Measurements from ENCODE around the gene NOP56.

The NOP56 gene, protein sequence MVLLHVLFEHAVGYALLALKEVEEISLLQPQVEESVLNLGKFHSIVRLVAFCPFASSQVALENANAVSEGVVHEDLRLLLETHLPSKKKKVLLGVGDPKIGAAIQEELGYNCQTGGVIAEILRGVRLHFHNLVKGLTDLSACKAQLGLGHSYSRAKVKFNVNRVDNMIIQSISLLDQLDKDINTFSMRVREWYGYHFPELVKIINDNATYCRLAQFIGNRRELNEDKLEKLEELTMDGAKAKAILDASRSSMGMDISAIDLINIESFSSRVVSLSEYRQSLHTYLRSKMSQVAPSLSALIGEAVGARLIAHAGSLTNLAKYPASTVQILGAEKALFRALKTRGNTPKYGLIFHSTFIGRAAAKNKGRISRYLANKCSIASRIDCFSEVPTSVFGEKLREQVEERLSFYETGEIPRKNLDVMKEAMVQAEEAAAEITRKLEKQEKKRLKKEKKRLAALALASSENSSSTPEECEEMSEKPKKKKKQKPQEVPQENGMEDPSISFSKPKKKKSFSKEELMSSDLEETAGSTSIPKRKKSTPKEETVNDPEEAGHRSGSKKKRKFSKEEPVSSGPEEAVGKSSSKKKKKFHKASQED

DNA sequence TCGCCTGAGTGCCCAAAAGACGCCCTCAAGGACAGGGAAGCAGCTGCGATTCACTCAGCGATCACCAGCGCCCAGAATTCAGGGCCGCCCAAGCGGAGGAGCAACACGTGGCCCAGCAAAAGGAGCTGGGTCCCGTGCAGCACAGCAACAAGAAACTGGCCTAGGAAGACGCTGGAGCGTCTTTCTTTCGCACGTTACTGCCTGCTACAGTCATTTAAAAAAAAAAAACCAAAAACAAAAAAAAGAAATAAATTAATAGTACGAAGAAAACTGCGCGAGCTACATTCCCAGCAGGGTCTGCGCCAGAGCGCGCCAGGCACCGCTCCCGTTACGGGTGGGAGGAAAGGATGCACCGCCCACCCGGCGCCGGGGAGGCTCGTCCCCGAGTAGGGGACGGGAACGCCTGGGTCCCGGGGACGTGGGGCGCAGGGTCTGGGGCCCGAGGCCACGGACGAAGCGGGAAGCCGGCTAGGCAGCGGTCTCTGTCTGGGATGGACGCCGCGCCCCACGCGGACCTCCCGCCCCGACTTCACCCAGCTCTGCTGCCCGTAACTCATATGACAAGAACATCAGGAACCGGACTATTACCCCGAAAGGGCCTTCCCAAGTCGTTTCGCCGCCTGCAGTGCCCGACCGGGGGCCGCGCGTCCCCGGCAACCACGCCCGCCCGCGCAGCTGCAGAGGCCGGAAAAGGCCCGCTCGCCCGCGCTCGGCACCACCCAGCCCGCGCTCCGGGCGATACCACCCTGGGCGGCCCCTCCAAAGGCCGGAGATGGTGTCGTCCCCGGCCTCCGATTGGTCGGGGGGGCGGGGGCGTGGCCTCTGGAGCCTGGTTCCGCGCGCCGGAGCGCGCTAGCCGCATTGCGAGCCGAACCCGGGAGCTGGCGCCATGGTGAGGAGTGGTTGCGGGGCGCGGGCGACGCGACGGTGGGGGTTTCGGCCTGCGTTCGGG is at the start of gene NOP56:
NOP56 (plus strand) TSS at position 861 of the 952 bp plus-strand sequence; CDS start at position 890, 29 bp downstream.
- DNase-seq = peak; percentile 95 to 97

DNA sequence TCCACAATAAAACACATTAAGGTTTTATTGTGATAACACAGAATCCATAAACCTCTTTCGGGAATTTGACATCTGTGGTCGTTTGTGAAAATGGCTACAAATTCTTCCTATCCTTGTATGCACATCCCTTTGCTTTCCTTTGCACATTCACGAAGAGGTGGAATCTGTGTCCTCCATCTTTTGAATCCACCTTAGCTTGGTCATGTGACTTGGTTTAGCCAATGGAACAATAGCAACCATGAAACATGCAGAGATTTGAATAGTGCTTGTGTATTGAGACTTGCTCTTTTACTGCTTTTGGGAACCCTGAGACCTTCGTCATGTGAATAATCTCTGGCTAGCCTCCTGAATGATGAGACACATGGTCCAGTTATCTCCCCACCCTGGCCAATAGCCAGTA is 49.7 kb upstream of the NOP56 start:
- no peak for DNase-seq

DNA sequence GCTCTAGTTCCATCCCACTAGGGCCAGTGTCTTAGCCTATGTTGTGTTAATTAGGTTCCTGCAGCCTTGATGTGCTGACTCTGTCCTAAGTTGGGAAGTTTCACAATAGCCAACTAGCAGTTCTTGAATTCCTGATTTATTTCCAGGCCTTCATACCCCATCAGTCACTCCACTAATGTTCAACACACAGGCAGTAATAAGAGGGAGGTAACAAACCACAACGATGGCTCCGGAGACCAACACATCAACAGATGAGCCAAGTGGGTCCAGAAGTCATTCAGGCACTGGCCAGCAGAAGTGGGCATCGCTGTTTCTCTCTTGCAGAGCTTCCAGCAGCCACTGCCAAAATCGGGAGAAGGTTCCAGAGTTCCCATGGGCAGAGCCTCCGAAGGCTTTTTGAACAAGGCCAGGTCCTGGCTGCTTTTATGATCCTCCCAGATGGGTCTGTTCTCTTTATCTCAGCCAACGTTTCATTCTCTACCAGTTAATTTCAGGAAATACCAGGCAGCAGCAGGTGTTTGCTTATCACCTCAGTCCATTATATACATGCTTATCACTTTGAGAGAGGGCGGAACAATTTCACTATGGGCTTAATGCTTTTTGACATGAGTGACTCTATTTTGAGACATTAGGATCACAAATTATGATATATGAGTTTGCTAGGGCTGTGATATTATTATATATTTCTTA is 48.5 kb upstream of the NOP56 start:
- DNase-seq = no peak

DNA sequence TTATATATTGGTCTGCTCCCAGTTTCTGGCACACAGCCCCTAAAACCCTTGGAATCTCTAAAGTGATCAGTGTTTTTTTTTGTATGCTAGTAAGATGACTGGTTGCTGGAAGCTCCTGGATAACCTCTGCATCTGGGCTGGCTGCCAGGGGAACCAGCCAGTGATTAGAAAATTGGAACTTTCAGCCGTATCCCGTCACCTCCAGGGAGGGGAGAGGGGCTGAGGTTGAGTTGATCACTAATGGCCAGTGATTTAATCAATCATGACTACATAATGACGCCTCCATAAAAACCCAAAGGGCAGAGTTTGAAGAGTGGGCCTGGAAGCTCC is 48.0 kb upstream of the NOP56 start:
- DNase-seq = no peak

DNA sequence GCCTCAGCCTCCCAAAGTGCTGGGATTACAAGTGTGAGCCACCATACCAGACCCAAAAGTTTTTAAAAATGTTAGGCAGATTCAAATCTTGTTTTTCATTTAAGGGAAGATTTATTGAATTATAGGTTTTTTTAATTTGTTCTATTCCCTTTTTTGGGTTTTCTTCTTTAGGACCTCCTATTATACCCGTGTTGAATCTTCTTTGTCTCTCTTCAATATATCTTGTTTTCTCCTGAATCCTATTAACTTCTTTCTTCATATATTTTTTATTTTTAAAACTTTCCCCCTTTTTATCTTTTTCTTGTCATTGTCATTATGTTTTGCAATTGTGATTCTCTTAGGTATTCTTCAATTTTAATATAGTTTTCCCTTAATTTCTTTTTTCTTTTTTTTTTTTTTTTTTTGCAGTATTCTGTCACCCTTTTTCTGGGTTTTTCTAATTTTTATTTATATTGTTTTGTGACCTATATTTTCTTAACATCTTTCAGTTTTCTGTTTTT is 45.9 kb upstream of the NOP56 start:
- DNase-seq = no peak

DNA sequence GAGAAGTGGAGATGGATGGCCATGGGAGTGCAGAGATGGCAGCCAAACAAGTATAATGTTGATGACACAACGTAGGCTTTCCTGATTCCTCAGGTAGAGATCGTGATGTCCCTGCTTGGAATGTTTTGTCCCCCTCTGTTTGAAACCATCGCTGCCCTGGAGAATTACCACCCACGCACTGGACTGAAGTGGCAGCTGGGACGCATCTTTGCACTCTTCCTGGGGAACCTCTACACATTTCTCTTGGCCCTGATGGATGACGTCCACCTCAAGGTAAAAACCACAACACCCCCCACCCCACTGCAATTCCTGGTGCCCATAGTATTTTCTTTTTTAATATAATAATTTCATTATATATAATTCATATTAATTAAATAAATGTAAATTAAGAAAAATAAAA is 42.1 kb upstream of the NOP56 start:
- DNase-seq = no peak

DNA sequence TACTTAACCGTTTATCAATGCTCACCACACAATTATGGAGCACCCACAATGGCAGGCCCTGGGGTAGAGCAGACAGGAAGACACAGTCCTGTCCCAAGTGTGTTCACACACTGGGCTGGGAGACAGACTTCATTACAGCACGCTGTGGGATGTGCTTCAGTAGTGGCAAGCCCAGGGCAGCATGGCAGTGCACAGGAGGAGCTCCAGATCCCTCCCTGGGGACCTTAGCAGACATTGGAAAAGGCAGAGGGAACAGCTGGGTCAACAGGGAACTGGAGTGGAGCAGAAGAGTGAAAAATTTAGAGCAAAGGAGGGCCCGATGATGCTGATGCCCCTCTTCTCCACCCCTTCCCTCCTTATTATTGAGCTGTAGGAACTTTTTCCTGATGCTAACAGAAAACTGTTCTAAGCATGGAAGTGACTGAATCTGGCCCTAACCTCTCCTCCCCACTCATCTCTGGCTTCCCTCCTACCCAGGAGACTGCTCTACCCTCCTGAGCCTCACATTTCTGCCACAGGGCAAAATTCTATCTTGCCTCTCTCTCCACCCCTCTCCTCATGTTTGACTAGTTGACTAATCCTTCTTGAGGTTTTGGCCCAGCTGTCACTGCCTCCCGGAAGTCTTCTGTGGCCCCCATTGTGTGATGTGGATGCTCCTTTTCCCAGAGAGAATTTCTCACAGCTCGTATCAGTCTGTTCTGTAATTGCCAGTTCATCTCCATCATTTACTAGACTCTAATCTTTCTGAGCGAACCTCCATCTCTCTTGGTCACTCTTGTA is 41.3 kb upstream of the NOP56 start:
- no peak for DNase-seq

DNA sequence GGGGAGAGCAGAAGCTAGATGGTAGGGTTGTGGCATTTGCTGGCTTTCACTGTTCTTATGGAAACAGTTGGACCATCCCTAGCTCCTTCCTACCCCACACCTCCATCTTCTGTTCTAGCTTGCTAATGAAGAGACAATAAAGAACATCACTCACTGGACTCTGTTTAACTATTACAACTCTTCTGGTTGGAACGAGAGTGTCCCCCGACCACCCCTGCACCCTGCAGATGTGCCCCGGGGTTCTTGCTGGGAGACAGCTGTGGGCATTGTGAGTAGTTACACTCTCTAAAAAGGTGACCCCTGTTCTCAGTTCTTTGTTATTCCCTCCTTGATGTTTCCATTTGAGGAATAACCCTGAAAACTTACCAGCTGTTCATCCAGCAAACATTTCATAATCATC is 40.4 kb upstream of the NOP56 start:
- DNase-seq = no peak

DNA sequence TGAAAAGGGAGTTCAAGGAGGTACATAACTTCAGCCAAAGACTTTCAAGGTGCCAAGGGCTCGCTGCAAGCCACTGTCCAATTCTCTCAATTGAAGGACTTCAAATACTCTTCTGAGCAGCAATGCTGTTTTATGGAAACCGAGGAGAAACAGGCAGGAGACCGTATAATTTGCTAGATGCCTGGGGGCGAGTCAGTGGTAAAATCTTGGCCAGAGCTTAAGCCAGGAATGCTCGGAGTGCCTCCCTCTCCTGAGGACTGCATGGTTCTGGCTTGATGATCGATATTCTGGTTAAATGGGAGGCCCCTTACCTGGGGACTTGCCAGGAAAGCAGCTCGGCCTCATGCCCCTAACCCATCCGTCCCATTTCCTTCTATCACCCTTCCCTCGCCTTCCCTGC is 35.8 kb upstream of the NOP56 start:
- DNase-seq = no peak

DNA sequence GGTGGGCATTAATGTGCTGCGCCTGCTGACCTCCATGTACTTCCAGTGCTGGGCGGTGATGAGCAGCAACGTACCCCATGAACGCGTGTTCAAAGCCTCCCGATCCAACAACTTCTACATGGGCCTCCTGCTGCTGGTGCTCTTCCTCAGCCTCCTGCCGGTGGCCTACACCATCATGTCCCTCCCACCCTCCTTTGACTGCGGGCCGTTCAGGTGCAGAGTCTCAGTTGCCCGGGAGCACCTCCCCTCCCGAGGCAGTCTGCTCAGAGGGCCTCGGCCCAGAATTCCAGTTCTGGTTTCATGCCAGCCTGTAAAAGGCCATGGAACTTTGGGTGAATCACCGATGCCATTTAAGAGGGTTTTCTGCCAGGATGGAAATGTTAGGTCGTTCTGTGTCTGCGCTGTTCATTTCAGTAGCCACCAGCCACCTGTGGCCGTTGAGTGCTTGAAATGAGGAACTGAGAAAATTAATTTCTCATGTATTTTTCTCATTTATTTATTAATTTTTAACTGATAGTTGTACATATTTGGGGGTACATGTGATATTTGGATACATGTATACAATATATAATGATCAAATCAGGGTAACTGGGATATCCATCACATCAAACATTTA is 35.2 kb upstream of the NOP56 start:
- no peak for DNase-seq

DNA sequence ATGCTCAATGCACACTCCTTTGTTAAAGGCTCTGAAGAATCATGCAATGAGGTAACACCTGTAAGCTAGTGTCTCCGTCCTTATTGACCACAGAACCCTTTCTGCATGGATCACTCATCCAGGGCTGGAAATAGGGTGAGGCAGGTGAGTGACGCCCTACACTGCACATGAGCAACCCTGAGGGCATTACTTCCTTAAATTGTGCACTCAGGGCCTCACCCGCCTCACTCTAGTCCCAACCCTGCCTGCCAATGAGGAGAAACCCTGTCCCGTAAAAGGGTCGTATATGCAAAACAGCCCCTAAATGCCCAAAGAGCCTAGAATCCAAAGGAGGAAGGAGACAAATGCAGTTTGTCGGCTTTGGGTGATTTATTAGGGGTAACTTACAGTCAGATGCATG is 33.6 kb upstream of the NOP56 start:
- DNase-seq = no peak

DNA sequence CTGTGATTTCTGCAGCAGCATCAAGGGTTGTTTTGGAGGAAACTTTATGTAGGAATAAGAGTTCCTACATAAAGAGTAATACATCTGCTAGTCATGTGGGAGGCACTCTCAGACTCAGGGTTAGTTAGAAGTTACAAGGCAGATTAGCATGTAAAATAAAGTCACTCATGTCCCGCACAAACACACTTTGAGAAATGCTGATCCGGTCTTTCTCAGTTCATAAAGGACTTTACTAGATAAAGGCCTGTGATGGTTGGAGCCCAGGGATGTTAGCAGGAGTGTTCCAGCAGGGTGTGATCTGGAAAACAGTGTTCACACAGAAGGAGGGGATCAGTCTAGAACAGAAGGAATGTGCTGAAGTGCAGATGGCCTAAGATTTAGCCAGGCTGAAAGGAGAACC is 33.1 kb upstream of the NOP56 start:
- no peak for DNase-seq

DNA sequence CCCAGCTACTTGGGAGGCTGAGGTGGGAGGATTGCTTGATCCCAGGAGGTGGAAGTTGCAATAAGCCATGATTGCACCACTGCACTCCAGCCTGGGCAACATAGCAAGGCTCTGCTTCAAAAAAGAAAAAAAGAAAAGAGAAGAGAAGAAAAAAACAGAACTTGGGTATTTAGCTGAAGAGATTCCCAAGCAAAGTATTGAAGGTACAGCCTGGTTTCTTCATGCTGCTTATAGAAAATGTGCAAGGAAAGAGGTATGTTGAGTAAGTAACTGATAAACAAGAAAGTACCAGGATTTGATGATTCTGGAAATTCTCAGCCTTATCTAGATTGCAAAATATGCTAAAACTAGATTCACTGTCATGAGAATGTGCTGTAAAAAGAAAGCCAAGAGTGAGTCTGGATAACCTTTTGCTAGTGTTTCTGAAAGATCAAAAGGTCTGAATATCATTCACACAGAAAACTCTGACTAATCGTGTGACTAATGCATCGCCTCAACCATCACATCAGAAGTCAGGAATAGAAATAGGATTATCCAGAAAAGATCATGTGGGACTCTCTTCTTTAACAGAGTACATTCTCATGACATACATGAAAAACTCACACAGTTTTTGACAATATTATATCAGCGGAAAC is 32.4 kb upstream of the NOP56 start:
- no peak for DNase-seq

DNA sequence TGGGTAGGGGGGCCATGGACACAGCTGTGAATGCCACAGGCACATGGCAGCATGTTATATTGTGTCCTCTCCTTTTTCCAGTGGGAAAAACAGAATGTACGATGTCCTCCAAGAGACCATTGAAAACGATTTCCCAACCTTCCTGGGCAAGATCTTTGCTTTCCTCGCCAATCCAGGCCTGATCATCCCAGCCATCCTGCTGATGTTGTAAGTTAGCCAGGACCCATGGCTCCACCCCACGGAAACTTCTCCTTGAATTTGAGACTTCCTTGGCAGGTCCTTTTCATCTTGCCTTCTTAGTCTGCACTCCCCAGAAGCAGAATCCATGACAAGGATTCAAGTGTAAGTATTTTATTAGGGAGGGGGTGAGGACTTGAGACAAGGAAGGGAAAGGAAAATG is 28.2 kb upstream of the NOP56 start:
- DNase-seq = no peak

DNA sequence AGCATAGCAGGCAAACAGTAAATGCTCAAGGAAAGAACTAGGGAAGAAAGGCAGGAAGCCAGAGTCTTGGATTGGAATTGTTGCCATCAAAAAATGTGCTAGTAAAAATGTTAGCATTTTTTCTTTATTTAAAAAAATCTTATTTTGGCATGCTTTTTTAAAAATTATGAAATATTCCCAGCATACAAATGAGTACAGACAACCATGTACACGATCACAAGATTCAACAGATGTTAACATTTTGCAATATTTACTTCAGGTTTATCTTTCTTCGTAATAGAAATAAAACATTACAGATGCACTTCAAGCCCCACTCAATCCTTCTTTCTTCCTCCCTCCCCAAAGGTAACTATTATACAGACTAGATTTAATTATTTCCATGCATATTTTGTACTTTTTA is 27.4 kb upstream of the NOP56 start:
- DNase-seq = no peak

DNA sequence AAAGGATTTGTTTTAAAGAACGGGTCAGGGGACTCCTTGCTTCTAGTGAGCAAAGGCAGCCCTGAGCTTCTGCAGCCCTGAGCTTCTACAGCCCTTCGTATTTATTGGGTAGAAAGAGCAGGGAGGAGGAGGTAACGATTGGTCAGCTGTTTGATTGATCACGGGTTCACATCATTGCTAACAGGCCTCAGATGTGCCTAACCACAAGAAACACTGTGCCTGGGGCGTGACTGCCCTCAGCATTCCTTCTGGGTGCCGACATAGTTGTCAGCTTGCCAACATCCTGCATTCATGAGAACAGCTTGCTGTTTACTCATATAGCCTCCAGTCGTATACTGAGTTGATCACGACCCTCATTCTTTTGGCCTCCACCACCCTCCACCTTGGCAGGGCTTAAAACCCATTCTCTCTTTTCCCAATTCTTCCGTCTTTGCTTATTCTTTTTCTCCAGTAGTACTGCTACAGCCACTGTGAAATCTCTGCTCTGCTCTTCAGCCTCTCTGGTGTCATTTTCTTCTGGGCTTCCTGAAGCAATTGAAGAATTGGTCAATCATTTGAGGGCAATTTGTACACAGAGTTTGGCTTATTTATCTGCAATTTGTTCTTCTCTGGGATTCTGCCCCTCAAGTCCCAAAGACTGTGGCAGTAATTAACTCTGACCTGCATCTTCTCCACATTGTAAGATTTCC is 25.4 kb upstream of the NOP56 start:
- no peak for DNase-seq

DNA sequence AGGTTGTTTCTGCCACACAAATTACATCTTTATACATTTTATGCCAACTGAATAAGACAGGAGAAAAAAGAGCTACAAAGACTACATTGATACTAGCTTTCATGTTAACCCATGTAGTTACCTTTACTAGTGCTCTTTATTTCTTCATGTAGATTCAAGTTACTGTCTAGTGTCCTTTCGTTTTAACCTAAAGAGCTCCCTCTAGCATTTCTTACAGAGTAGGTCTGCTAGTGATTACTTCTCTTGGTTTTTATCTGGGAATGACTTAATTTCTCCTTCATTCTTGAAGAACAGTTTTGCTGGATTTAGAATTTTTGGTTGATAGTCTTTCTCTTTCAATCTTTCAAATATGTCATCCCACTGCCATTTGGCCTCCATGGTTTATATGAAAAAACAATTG is 21.2 kb upstream of the NOP56 start:
- no peak for DNase-seq

DNA sequence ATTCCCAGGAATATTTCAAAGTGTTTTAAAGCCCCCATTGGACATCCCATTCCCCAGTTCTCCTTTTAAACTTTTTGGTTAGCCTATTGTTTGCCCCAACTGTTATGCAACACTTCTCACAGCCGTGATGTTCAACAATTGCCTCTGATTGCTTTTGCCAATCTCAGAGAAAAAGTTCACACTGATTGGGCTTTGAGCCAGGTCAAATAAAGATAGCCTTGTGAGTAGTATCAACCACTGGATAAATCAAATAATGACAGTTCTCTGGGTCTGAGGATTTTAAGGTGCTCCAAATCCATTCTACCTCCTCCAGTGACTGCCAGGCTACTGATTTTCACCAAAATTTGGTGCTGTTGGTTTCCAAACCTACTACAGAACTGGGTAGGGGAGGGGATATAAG is 19.1 kb upstream of the NOP56 start:
- no peak for DNase-seq

DNA sequence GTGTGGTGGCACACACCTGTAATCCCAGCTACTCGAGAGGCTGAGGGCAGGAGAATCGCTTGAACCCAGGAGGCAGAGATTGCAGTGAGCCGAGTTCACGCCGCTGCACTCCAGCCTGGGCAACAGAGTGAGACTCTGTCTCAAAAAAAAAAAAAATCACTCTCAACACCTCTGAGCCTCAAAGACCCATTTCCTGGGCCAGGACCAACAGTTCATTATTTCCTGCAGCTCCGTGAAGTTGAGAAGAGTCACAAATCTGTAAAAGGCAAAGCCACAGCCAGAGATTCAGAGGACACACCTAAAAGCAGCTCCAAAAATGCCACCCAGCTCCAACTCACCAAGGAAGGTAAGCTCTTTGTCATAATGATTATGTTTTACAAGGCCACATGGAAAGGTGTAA is 15.2 kb upstream of the NOP56 start:
- no peak for DNase-seq

DNA sequence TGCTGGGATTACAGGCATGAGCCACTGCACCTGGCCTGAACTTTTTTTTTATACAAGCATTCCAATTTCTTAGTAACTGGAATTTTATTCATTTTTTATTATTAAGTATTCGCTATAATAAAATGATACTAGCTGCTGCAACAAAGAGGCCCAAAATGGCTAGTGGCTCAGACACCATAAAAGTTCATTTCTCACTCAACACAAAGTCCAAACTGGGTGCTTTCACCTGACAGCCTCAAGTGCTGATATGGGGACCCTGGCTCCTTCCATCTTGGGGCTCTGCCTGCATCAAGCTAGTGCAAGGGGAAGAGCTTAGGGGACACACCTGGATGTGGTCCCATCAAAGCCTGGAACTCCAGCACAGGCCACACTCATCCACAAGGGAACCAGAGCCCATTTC is 12.2 kb upstream of the NOP56 start:
- DNase-seq = no peak

DNA sequence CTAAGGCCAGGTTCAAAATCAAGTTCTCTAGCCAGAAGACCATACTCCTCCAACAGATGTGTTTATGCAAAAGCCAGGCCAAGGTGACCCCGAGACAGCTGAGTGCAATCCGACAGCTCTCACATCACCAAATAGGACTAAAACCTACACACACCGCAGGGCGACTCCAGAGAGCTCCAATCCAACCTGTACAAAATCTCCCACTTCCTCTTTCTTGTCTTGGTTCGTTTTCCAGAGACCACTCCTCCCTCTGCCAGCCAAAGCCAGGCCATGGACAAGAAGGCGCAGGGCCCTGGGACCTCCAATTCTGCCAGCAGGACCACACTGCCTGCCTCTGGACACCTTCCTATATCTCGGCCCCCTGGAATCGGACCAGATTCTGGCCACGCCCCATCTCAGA is 11.5 kb upstream of the NOP56 start:
- DNase-seq = no peak
